ENCODE data around the gene SOX18. TPM values are rescaled to one million over a fixed set of nuclear protein-coding genes. Genes with fewer than 3 reads are reported as not detected.

SOX18 gene
- total and polyA plus RNA-seq, 2 of the 13 experiments (the other 11 are each of a cell fraction or from before 2014, with no cell fraction given), result 1.6 to 1.9 TPM

- TF ChIP-seq, protein P1, sequence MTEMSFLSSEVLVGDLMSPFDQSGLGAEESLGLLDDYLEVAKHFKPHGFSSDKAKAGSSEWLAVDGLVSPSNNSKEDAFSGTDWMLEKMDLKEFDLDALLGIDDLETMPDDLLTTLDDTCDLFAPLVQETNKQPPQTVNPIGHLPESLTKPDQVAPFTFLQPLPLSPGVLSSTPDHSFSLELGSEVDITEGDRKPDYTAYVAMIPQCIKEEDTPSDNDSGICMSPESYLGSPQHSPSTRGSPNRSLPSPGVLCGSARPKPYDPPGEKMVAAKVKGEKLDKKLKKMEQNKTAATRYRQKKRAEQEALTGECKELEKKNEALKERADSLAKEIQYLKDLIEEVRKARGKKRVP (CRISPR knock-in tag; IDR thresholded peaks at IDR 0.05), result no peak
- no peak for TF ChIP-seq ZNF746 (CRISPR knock-in tag; IDR thresholded peaks at IDR 0.05)
- no peak for TF ChIP-seq RFXANK (CRISPR knock-in tag; IDR thresholded peaks at IDR 0.05)
- TF ChIP-seq SIX1 (CRISPR knock-in tag; IDR thresholded peaks at IDR 0.05; ENCODE audit: borderline replicate concordance), result no peak
- no peak for TF ChIP-seq TAF1 (CRISPR knock-in tag; IDR thresholded peaks at IDR 0.05)
- TF ChIP-seq FOSL2 (CRISPR knock-in tag; IDR thresholded peaks at IDR 0.05), result no peak
- TF ChIP-seq, protein P2, sequence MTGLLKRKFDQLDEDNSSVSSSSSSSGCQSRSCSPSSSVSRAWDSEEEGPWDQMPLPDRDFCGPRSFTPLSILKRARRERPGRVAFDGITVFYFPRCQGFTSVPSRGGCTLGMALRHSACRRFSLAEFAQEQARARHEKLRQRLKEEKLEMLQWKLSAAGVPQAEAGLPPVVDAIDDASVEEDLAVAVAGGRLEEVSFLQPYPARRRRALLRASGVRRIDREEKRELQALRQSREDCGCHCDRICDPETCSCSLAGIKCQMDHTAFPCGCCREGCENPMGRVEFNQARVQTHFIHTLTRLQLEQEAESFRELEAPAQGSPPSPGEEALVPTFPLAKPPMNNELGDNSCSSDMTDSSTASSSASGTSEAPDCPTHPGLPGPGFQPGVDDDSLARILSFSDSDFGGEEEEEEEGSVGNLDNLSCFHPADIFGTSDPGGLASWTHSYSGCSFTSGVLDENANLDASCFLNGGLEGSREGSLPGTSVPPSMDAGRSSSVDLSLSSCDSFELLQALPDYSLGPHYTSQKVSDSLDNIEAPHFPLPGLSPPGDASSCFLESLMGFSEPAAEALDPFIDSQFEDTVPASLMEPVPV (CRISPR knock-in tag; IDR thresholded peaks at IDR 0.05), result 0 out of 2 replicates have a peak, but pooled peaks have one; percentile 37
- no peak for TF ChIP-seq ZNF230 (CRISPR knock-in tag; IDR thresholded peaks at IDR 0.05)
- TF ChIP-seq TBP (CRISPR knock-in tag; IDR thresholded peaks at IDR 0.05), result no peak
- TF ChIP-seq, protein P3, sequence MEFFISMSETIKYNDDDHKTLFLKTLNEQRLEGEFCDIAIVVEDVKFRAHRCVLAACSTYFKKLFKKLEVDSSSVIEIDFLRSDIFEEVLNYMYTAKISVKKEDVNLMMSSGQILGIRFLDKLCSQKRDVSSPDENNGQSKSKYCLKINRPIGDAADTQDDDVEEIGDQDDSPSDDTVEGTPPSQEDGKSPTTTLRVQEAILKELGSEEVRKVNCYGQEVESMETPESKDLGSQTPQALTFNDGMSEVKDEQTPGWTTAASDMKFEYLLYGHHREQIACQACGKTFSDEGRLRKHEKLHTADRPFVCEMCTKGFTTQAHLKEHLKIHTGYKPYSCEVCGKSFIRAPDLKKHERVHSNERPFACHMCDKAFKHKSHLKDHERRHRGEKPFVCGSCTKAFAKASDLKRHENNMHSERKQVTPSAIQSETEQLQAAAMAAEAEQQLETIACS (CRISPR knock-in tag; IDR thresholded peaks at IDR 0.05), result no peak
- TF ChIP-seq AGO2 (optimal IDR thresholded peaks at IDR 0.05; ENCODE audit: low read depth, low read length), result peak; percentile 97
- peak; percentile 71 for TF ChIP-seq RBFOX2 (IDR thresholded peaks at IDR 0.05; ENCODE audit: low read depth, low read length)
- TF ChIP-seq ATF7 (IDR thresholded peaks at IDR 0.05), result no peak
- TF ChIP-seq ATF7 (CRISPR knock-in tag; IDR thresholded peaks at IDR 0.05), result 0 out of 2 replicates have a peak, but pooled peaks have one; percentile 37
- no peak for TF ChIP-seq RBM22 (optimal IDR thresholded peaks at IDR 0.05; ENCODE audit: low read length)
- no peak for TF ChIP-seq FOXJ3 (CRISPR knock-in tag; IDR thresholded peaks at IDR 0.05; ENCODE audit: borderline replicate concordance)
- no peak for TF ChIP-seq NFE2 (CRISPR knock-in tag; IDR thresholded peaks at IDR 0.05)
- 0 out of 2 replicates have a peak, but pooled peaks have one; percentile 54 for TF ChIP-seq TOPORS (CRISPR knock-in tag; IDR thresholded peaks at IDR 0.05)
- no peak for TF ChIP-seq MXD1 (CRISPR knock-in tag; IDR thresholded peaks at IDR 0.05)
- peak; percentile 46 for TF ChIP-seq SRSF1 (optimal IDR thresholded peaks at IDR 0.05; ENCODE audit: low read depth, low read length)
- TF ChIP-seq ZNF292 (CRISPR knock-in tag; IDR thresholded peaks at IDR 0.05; ENCODE audit: borderline replicate concordance, low read depth), result no peak
- TF ChIP-seq CENPX (CRISPR knock-in tag; IDR thresholded peaks at IDR 0.05), result no peak
- TF ChIP-seq NONO (IDR thresholded peaks at IDR 0.05), result no peak
- TF ChIP-seq NONO (CRISPR knock-in tag; conservative IDR thresholded peaks at IDR 0.05), result peak; percentile 29; the same call in 1 of the 2 replicates
- peak; percentile 48; the same call in 1 of the 2 replicates for TF ChIP-seq MTA1 (CRISPR knock-in tag; IDR thresholded peaks at IDR 0.05; ENCODE audit: borderline replicate concordance)
- no peak for TF ChIP-seq SNAI1 (CRISPR knock-in tag; IDR thresholded peaks at IDR 0.05; ENCODE audit: borderline replicate concordance)
Observed at GRCh38 chr20:64038565-64039292, 10.7 kb downstream of the SOX18 start (continued).

Data from HepG2 (cell line).